ENCODE results near the gene SPOPL.
"Not testable (repeated sequence)": the region's sequence is repeated elsewhere in the genome, so short reads cannot be mapped to it uniquely, and the experiment has no call there.

The SPOPL gene

DNA sequence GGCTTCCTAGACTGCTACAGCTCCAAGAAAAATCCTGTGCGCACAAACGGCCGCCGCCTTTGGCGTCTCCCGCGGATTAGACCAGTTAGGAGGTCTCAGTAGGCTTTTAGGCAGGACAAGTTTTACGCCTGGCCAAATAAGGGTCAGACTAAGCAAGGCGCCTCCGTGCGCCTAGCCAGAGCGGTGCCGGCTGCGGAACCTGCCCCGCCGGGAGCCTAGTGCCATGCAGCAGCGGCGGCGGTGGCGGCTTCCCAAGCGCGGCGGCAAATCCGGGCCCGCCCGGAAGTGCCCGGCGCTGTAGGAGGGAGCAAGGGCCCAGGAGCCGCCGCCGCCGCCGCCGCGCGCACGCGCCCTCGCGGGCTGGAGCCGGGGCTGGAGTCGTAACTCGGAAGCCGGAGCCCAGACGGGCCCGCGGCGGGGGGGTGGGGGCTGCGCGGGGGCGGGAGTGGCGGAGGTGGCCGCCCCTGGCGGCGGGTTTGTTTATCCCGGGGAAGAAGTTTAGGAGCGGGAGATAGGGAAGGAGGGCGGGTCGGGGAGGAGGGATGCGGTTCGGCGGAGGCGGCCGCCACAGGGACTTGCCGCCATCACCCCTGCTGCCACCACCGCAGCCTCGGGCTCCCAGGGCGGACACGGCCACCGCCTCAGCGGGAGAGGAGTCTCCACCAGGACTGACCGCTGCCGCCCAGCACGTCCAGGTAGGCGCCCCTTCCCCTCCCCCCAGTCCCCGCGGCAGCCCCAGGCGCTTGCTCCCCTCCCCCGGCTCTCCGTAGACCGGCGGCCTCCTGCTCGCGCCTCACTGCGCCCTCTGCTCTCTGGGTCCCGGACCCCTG, at the start of gene SPOPL:
Gene SPOPL (plus strand): TSS at position 346 of the 830 bp plus-strand sequence. CDS start 48,447 bp downstream, outside the sequence.
- peak; percentile 83 for DNase-seq (ENCODE audit: low read depth)
- TF ChIP-seq, protein P1, sequence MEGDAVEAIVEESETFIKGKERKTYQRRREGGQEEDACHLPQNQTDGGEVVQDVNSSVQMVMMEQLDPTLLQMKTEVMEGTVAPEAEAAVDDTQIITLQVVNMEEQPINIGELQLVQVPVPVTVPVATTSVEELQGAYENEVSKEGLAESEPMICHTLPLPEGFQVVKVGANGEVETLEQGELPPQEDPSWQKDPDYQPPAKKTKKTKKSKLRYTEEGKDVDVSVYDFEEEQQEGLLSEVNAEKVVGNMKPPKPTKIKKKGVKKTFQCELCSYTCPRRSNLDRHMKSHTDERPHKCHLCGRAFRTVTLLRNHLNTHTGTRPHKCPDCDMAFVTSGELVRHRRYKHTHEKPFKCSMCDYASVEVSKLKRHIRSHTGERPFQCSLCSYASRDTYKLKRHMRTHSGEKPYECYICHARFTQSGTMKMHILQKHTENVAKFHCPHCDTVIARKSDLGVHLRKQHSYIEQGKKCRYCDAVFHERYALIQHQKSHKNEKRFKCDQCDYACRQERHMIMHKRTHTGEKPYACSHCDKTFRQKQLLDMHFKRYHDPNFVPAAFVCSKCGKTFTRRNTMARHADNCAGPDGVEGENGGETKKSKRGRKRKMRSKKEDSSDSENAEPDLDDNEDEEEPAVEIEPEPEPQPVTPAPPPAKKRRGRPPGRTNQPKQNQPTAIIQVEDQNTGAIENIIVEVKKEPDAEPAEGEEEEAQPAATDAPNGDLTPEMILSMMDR (IDR thresholded peaks at IDR 0.05; ENCODE audit: low read length, missing control alignments): no peak
- peak within 1 kb of the TSS; percentile 90 for H3K4me3 ChIP-seq (replicated peaks; ENCODE audit: low read depth, low read length)

DNA sequence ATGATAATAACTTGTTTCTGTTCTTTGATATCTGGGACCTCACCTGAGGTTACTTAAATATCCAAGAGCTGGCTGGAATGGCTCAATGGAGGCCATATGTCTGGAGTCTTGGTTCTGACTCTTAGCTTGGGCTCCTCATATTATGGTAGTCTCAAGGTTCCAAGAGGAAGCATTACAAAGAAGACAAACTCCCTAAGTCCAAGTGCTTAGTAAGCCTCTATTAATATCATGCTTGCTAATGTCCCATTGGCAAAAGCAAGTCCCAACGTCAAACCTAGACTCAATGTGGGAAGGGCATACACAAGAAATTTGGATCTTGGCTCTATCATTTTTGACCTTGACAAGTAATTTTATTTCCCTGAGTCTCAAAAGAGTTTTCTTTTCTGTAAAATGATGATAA, 49.2 kb upstream of the SPOPL start:
- TF ChIP-seq, protein P1 (IDR thresholded peaks at IDR 0.05; ENCODE audit: low read length, missing control alignments): no peak
- no peak for DNase-seq (ENCODE audit: low read depth)
- H3K4me3 ChIP-seq (replicated peaks; ENCODE audit: low read depth, low read length): no peak overlapping the region

DNA sequence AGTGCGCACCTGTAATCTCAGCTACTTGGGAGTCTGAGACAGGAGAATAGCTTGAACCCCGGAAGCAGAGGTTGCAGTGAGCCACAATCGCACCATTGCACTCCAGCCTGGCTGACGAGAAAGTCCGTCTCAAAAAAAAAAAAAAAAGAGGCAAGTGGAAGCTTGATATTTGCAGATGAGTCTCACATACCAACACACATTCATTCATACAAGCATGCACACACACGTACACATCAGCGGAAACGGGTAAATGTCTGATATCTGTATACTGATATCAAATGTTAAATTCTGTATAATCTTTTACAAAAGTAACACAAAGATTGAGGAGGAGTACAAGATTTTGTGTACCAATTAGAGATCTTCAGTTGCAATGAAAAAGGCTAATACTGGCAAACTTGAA, 47.8 kb upstream of the SPOPL start:
- TF ChIP-seq, protein P1 (IDR thresholded peaks at IDR 0.05; ENCODE audit: low read length, missing control alignments): no peak
- H3K4me3 ChIP-seq (replicated peaks; ENCODE audit: low read depth, low read length): no peak overlapping the region
- no peak for DNase-seq (ENCODE audit: low read depth)

DNA sequence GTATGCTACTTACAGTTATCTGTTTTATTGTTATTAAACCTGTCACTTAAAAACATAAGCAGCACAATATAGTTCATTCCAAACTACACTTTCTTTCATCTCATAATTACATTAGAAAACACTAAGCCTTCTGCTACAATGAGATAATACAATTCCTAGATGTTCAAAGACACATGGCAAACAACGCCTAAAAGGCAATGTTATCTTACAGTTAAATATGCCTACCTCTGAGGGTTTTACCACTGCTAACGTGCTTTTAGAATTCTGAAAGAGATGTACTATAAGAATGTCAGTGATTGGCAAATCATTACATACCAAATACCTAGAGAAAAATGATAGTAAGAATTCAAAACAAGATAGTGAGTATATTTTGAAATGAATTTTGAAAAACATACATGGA, 46.8 kb upstream of the SPOPL start:
- no peak overlapping the region for H3K4me3 ChIP-seq (replicated peaks; ENCODE audit: low read depth, low read length)
- TF ChIP-seq, protein P1 (IDR thresholded peaks at IDR 0.05; ENCODE audit: low read length, missing control alignments): no peak
- DNase-seq (ENCODE audit: low read depth): no peak

DNA sequence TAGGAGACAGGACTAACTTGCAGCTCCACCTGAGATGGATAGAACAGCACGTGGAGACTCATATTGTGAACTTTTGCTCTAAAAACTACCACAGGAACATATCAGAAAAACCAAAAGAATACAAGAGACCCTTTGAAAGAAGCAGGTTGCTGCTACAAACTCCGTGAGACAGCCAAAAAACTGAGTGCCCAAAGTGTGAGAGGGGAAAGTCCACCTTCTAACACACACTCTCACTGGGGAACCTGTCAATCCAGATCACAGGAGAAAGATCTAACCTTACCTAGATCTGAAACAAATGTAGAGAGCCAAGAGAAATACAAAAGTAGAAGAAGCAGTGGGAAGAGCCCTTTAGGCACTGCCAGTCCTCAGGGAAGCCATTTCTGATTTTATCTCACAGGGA, 46.3 kb upstream of the SPOPL start:
- no peak overlapping the region for H3K4me3 ChIP-seq (replicated peaks; ENCODE audit: low read depth, low read length)
- no peak for DNase-seq (ENCODE audit: low read depth)
- TF ChIP-seq, protein P1 (IDR thresholded peaks at IDR 0.05; ENCODE audit: low read length, missing control alignments): no peak

DNA sequence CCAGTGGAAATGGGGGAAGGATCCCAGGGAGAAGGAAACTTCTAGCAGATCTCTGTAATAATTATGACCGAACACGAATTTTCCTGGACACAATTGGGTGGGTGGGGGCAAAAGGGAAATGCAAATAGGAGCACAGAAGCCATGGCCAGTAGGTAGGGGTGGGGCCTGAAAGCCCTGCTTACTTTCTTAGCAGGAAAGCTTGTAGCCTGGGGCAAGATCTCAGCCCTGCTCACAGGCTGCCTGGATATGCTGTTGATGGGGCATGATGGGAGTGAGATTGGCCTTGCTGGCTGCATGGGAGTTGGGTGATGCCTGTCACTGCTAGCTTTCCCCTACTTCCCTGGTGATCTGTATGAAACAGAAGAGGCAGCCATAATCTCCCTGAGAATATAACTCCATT, 45.9 kb upstream of the SPOPL start:
- no peak for DNase-seq (ENCODE audit: low read depth)
- TF ChIP-seq, protein P1 (IDR thresholded peaks at IDR 0.05; ENCODE audit: low read length, missing control alignments): no peak
- H3K4me3 ChIP-seq (replicated peaks; ENCODE audit: low read depth, low read length): no peak overlapping the region

DNA sequence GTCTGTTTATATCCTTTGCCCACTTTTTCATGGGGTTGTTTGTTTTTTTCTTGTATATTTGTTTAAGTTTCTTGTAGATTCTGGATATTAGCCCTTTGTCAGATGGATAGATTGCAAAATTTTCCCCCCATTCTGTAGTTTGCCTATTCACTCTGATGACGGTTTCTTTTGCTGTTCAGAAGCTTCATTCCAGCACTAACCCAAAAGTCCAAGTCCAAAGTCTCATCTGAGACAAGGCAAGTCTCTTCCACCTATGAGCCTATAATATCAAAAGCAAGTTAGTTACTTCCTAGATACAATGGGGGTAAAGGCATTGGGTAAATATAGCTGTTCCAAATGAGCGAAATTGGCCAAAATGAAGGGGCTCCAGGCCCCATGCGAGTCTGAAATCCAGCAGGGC, 38.9 kb upstream of the SPOPL start:
- DNase-seq (ENCODE audit: low read depth); H3K4me3 ChIP-seq (replicated peaks; ENCODE audit: low read depth, low read length): not testable (repeated sequence)

Data from fibroblast of pulmonary artery (primary cell).